Lung (tissue), 12 donors: Measurements from ENCODE around the gene ZFP69. TPM values are rescaled to one million over a fixed set of nuclear protein-coding genes. Genes with fewer than 3 reads are reported as not detected.

Source experiments
- ATAC-seq: fragments of 200-7000 bp; cut with Tn5 transposase; one replicate; pipeline ENCODE4 v1.9.1; 2020; ENCODE audit warnings: moderate number of reproducible peaks; ENCODE audit not compliant: insufficient read depth, low FRiP score
- DNase-seq, 3 donors: peaks; one replicate each; pipeline ENCODE4 v3.0.0-alpha.2; 2013 to 2017
- H3K27ac ChIP-seq, 2 donors: one replicate each; pipeline ENCODE4 v1.5.1; 2013; ENCODE audit warnings: mild to moderate bottlenecking in 2 of 2, moderate library complexity in 2 of 2, control low read depth in 1 of 2, inconsistent platforms in 1 of 2, low read depth in 1 of 2, low read length in 1 of 2
- H3K27me3 ChIP-seq, 3 donors: one replicate each; pipeline ENCODE4 v1.5.1; 2013; ENCODE audit warnings: low read length in 2 of 3; ENCODE audit not compliant: control insufficient read depth in 3 of 3, insufficient read depth in 3 of 3
- H3K36me3 ChIP-seq, 4 donors: one replicate each; pipeline ENCODE4 v1.5.1; 2013; ENCODE audit warnings: low read length in 4 of 4, mild to moderate bottlenecking in 1 of 4, moderate library complexity in 1 of 4; ENCODE audit not compliant: control insufficient read depth in 4 of 4, insufficient read depth in 4 of 4
- H3K4me1 ChIP-seq, 5 donors: one replicate each; pipeline ENCODE4 v1.5.1; 2013; ENCODE audit warnings: low read length in 5 of 5, mild to moderate bottlenecking in 2 of 5, moderate library complexity in 1 of 5; ENCODE audit not compliant: control insufficient read depth in 5 of 5, insufficient read depth in 5 of 5
- H3K4me3 ChIP-seq: one replicate; pipeline ENCODE4 v1.5.1; 2013; ENCODE audit warnings: mild to moderate bottlenecking, control low read depth, moderate library complexity
- H3K9ac ChIP-seq, 2 donors: one replicate each; pipeline ENCODE4 v1.5.1; 2013; ENCODE audit warnings: low read length in 2 of 2, control low read depth in 1 of 2; ENCODE audit not compliant: insufficient read depth in 1 of 2
- H3K9me3 ChIP-seq, 4 donors: one replicate each; pipeline ENCODE4 v1.5.1; 2013; ENCODE audit warnings: low read length in 3 of 4, mild to moderate bottlenecking in 1 of 4, moderate library complexity in 1 of 4; ENCODE audit not compliant: control insufficient read depth in 4 of 4, insufficient read depth in 3 of 4
- WGBS, 2 donors: extraction: QIAGEN DNeasy Blood & Tissue Kit; methylation state at CpG; one replicate each; pipeline ENCODE4 v1.1.7; 2013; 5-methylcytosine and 5-hydroxymethylcytosine counted together
- polyA plus RNA-seq, 2 donors: library from polyadenylated mRNA; stranded (reverse); fragments of 200-250 nt; gene quantifications; one replicate each; pipeline ENCODE4 v1.2.1, GENCODE V29; 2013
- total RNA-seq, 2 donors: library from RNA; depleted of rRNA in 1 of 2; stranded (reverse); fragments of >200 nt in 1 of 2; gene quantifications; one replicate each; pipeline ENCODE4 v1.2.1, GENCODE V29; 2014 to 2021
- TF ChIP-seq, protein P1 (sequence below): IDR thresholded peaks from 2 replicates; pipeline ENCODE4 v1.5.1; 2012; ENCODE audit warnings: mild to moderate bottlenecking; ENCODE audit errors: control extremely low read depth, extremely low read depth
- donor health status: control.
- donor health status: control.
- donor health status: Bipolar disorder and iron deficiency.
- donor health status: healthy.
- donor health status: DM: yes; HTN: yes; CAD: no.

The ZFP69 gene
- total and polyA plus RNA-seq, 4 donors, result 1.7 to 4.2 (median 3.8) TPM

DNA sequence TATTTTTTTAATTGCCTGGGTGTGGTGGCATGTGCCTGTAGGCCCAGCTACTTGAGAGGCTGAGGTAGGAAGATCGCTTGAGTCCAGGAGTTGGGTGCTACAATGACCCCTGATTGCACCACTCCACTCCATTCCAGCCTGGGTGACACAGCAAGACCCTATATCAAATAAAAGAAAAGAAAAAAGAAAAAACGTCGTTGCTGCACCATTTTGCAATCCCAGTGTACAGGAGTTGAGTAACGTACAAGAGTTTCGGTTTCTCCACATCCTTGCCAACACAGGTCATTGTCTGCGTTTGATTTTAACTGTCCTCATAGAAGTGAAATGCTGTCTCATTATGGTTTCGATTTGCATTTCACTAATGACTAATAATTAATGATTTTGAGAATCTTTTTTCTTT, 62.2 kb downstream of the ZFP69 start:
- TF ChIP-seq, protein P1, sequence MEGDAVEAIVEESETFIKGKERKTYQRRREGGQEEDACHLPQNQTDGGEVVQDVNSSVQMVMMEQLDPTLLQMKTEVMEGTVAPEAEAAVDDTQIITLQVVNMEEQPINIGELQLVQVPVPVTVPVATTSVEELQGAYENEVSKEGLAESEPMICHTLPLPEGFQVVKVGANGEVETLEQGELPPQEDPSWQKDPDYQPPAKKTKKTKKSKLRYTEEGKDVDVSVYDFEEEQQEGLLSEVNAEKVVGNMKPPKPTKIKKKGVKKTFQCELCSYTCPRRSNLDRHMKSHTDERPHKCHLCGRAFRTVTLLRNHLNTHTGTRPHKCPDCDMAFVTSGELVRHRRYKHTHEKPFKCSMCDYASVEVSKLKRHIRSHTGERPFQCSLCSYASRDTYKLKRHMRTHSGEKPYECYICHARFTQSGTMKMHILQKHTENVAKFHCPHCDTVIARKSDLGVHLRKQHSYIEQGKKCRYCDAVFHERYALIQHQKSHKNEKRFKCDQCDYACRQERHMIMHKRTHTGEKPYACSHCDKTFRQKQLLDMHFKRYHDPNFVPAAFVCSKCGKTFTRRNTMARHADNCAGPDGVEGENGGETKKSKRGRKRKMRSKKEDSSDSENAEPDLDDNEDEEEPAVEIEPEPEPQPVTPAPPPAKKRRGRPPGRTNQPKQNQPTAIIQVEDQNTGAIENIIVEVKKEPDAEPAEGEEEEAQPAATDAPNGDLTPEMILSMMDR, result no peak
- no peak overlapping the region for H3K9ac ChIP-seq

More for the DNA sequence above, 62.2 kb downstream of the ZFP69 start:
- 35 to 73% methylated on average over 7 of the region's 7 CpGs for WGBS, 2 donors
- DNase-seq (no peak), ATAC-seq (no peak)
- H3K27me3 ChIP-seq, result no peaks in the 10 kb centered on the region
- H3K4me3 ChIP-seq, result no peak overlapping the region
- H3K9me3 ChIP-seq, result no peaks in the 10 kb centered on the region
- H3K4me1 ChIP-seq, result peaks cover 0 to 3% (median 0%) of the 10 kb centered on the region in 5 donors
- no peak overlapping the region for H3K27ac ChIP-seq
- H3K36me3 ChIP-seq, result peaks cover 0 to 12% (median 2%) of the 10 kb centered on the region in 4 donors

Other genes with a start within 250 kb of the ZFP69 start
- gene TMCO2, start 229.4 kb upstream of the ZFP69 start, total RNA-seq, result not detected
- not detected for gene TMCO2, start 229.4 kb upstream of the ZFP69 start, polyA plus RNA-seq
- 10 to 100 TPM; 40.3 to 41.8 TPM for gene ZMPSTE24, start 219.1 kb upstream of the ZFP69 start, total RNA-seq
- 10 to 100 TPM; 17.2 to 30.4 TPM for gene ZMPSTE24, start 219.1 kb upstream of the ZFP69 start, polyA plus RNA-seq
- gene COL9A2, start 160.0 kb upstream of the ZFP69 start, total RNA-seq, result 10 to 100 TPM in 1 of 2 donors, 1 to 10 TPM in 1; 6.6 to 16.0 TPM
- gene COL9A2, start 160.0 kb upstream of the ZFP69 start, polyA plus RNA-seq, result 10 to 100 TPM in 1 of 2 donors, 1 to 10 TPM in 1; 3.7 to 12.1 TPM
- gene SMAP2, start 103.6 kb upstream of the ZFP69 start, total RNA-seq, result 10 to 100 TPM; 31.0 to 71.6 TPM
- 100 to 1,000 TPM in 1 of 2 donors, 10 to 100 TPM in 1; 24.5 to 201 TPM for gene SMAP2, start 103.6 kb upstream of the ZFP69 start, polyA plus RNA-seq
- gene ZFP69B, start 26.8 kb upstream of the ZFP69 start, total RNA-seq, result 1 to 10 TPM; 2.0 to 2.7 TPM
- gene ZFP69B, start 26.8 kb upstream of the ZFP69 start, polyA plus RNA-seq, result under 1 TPM; 0.43 to 0.87 TPM
- gene EXO5, start 31.5 kb downstream of the ZFP69 start, total RNA-seq, result 1 to 10 TPM; 5.0 to 8.4 TPM
- 1 to 10 TPM; 4.8 to 5.3 TPM for gene EXO5, start 31.5 kb downstream of the ZFP69 start, polyA plus RNA-seq
- 1 to 10 TPM; 4.8 to 5.2 TPM for gene ZNF684, start 54.3 kb downstream of the ZFP69 start, total RNA-seq
- gene ZNF684, start 54.3 kb downstream of the ZFP69 start, polyA plus RNA-seq, result 1 to 10 TPM; 1.7 to 3.3 TPM
- 1 to 10 TPM; 1.7 to 5.5 TPM for gene RIMS3, start 188.4 kb downstream of the ZFP69 start, total RNA-seq
- 1 to 10 TPM in 1 of 2 donors, under 1 TPM in 1; 0.93 to 1.3 TPM for gene RIMS3, start 188.4 kb downstream of the ZFP69 start, polyA plus RNA-seq
- 10 to 100 TPM; 56.1 to 69.5 TPM for gene NFYC, start 214.4 kb downstream of the ZFP69 start, total RNA-seq
- gene NFYC, start 214.4 kb downstream of the ZFP69 start, polyA plus RNA-seq, result 10 to 100 TPM; 28.6 to 44.5 TPM